WTC11 (cell line): ENCODE data around the gene MADD. TPM values are rescaled to one million over a fixed set of nuclear protein-coding genes. Genes with fewer than 3 reads are reported as not detected.

Experiments
- ATAC-seq: fragments of 200-7000 bp; cut with Tn5 transposase; 2 replicates; pipeline ENCODE4 v1.10.0; 2021; ENCODE audit warnings: mild to moderate bottlenecking, moderate library complexity
- CTCF ChIA-PET: fragments of 300-600 bp; sonication (Branson Sonifier 250); formaldehyde crosslinking; loops from one replicate; lab custom pipeline; 2021; ENCODE audit warnings: antibody characterized with exemption; lab: Charles Lee
- POLR2A ChIA-PET: fragments of 350-600 bp; sonication (Branson Sonifier 250); formaldehyde crosslinking; loops from one replicate; lab custom pipeline; 2021; ENCODE audit warnings: antibody characterized with exemption; lab: Charles Lee
- DNase-seq: peaks from one replicate; pipeline ENCODE4 v3.0.0; 2021; ENCODE audit warnings: low spot score
- H3K27ac Mint-ChIP-seq: 2 replicates; pipeline ENCODE4 v1.8.0; 2021; ENCODE audit warnings: mixed read lengths
- H3K27me3 Mint-ChIP-seq: 2 replicates; pipeline ENCODE4 v1.8.0; 2021; ENCODE audit warnings: low read depth, mild to moderate bottlenecking, moderate library complexity, mixed read lengths
- H3K36me3 Mint-ChIP-seq: 2 replicates; pipeline ENCODE4 v1.8.0; 2021; ENCODE audit warnings: mixed read lengths
- H3K4me1 Mint-ChIP-seq: 2 replicates; pipeline ENCODE4 v1.8.0; 2022; ENCODE audit warnings: mixed read lengths
- H3K4me3 Mint-ChIP-seq: 2 replicates; pipeline ENCODE4 v1.8.0; 2021; ENCODE audit warnings: mild to moderate bottlenecking, moderate library complexity, mixed read lengths
- H3K9me3 Mint-ChIP-seq: 2 replicates; pipeline ENCODE4 v1.8.0; 2021; ENCODE audit warnings: mixed read lengths
- CBFB ChIP-seq: sonication (generic); formaldehyde crosslinking; IDR thresholded peaks from 2 replicates; pipeline ENCODE4 v1.8.1; 2022; ENCODE audit warnings: mild to moderate bottlenecking, low read depth, missing genetic modification reagents
- E2F4 ChIP-seq: sonication (generic); formaldehyde crosslinking; IDR thresholded peaks from 2 replicates; pipeline ENCODE4 v1.8.1; 2022; ENCODE audit warnings: low read depth, mild to moderate bottlenecking, moderate library complexity, missing genetic modification reagents, borderline replicate concordance
- ERG ChIP-seq: fragments of 250-450 bp; sonication (Bioruptor Pico); IDR thresholded peaks from 2 replicates; pipeline ENCODE4 v1.8.0; 2021; ENCODE audit warnings: mild to moderate bottlenecking
- ESRRA ChIP-seq: sonication (generic); formaldehyde crosslinking; IDR thresholded peaks from 2 replicates; pipeline ENCODE4 v1.8.1; 2022; ENCODE audit warnings: mild to moderate bottlenecking, missing genetic modification reagents, borderline replicate concordance
- FOXJ3 ChIP-seq: sonication (generic); formaldehyde crosslinking; IDR thresholded peaks from 2 replicates; pipeline ENCODE4 v1.9.0; 2021; ENCODE audit warnings: missing genetic modification reagents, mild to moderate bottlenecking, borderline replicate concordance
- FOXP1 ChIP-seq: sonication (generic); formaldehyde crosslinking; IDR thresholded peaks from 2 replicates; pipeline ENCODE4 v1.8.0; 2022; ENCODE audit warnings: missing genetic modification reagents, mild to moderate bottlenecking, moderate library complexity, borderline replicate concordance
- GABPB1 ChIP-seq: sonication (generic); formaldehyde crosslinking; IDR thresholded peaks from 2 replicates; pipeline ENCODE4 v1.8.1; 2023; ENCODE audit warnings: mild to moderate bottlenecking, missing genetic modification reagents
- NFATC4 ChIP-seq: fragments of 250-450 bp; sonication (Bioruptor Pico); IDR thresholded peaks from 2 replicates; pipeline ENCODE4 v1.9.0; 2021; ENCODE audit warnings: mild to moderate bottlenecking
- NR3C1 ChIP-seq: sonication (generic); formaldehyde crosslinking; conservative IDR thresholded peaks from 2 replicates; pipeline ENCODE4 v1.8.1; 2023; ENCODE audit warnings: low read depth, mild to moderate bottlenecking, missing genetic modification reagents
- RORB ChIP-seq: fragments of 250-450 bp; sonication (Bioruptor Pico); IDR thresholded peaks from 2 replicates; pipeline ENCODE4 v1.9.0; 2021; ENCODE audit warnings: mild to moderate bottlenecking
- SOX15 ChIP-seq: fragments of 250-450 bp; sonication (Bioruptor Pico); IDR thresholded peaks from 2 replicates; pipeline ENCODE4 v1.9.0; 2021; ENCODE audit warnings: mild to moderate bottlenecking
- SP1 ChIP-seq: sonication (generic); formaldehyde crosslinking; conservative IDR thresholded peaks from 2 replicates; pipeline ENCODE4 v1.8.1; 2022; ENCODE audit warnings: missing genetic modification reagents
- TEAD1 ChIP-seq: sonication (generic); formaldehyde crosslinking; IDR thresholded peaks from 2 replicates; pipeline ENCODE4 v1.8.0; 2022; ENCODE audit warnings: mild to moderate bottlenecking, missing genetic modification reagents
- ZNF121 ChIP-seq: sonication (generic); formaldehyde crosslinking; IDR thresholded peaks from 2 replicates; pipeline ENCODE4 v1.8.0; 2023; ENCODE audit warnings: missing genetic modification reagents
- ZNF138 ChIP-seq: sonication (generic); formaldehyde crosslinking; conservative IDR thresholded peaks from 2 replicates; pipeline ENCODE4 v1.8.1; 2022; ENCODE audit warnings: mild to moderate bottlenecking, moderate library complexity, missing genetic modification reagents
- ZNF263 ChIP-seq: sonication (generic); formaldehyde crosslinking; IDR thresholded peaks from 2 replicates; pipeline ENCODE4 v1.8.1; 2022; ENCODE audit warnings: low read depth, mild to moderate bottlenecking, moderate library complexity, missing genetic modification reagents
- ZNF396 ChIP-seq: fragments of 250-450 bp; sonication (Bioruptor Pico); IDR thresholded peaks from 2 replicates; pipeline ENCODE4 v1.8.0; 2021; ENCODE audit warnings: mild to moderate bottlenecking, moderate library complexity, borderline replicate concordance
- ZNF416 ChIP-seq: fragments of 250-450 bp; sonication (Bioruptor Pico); IDR thresholded peaks from 2 replicates; pipeline ENCODE4 v1.9.0; 2021; ENCODE audit warnings: mild to moderate bottlenecking, inconsistent platforms
- total RNA-seq: library from RNA; stranded (reverse); gene quantifications from 3 replicates; pipeline ENCODE4 v1.2.3, GENCODE V29; 2021
- TF ChIP-seq, protein P1 (sequence below): fragments of 250-450 bp; sonication (Bioruptor Pico); IDR thresholded peaks from 2 replicates; pipeline ENCODE4 v1.9.0; 2021; ENCODE audit warnings: mild to moderate bottlenecking
- TF ChIP-seq, protein P2 (sequence below): fragments of 250-450 bp; sonication (Bioruptor Pico); IDR thresholded peaks from 2 replicates; pipeline ENCODE4 v1.9.0; 2021; ENCODE audit warnings: mild to moderate bottlenecking
- TF ChIP-seq, protein P3 (sequence below): sonication (generic); formaldehyde crosslinking; IDR thresholded peaks from 2 replicates; pipeline ENCODE4 v1.8.0; 2022; ENCODE audit warnings: mild to moderate bottlenecking, missing genetic modification reagents

The MADD gene
- total RNA-seq, 1 experiment from 2014 or later = 47.5 TPM

GRCh38 chr11:47376525-47377371 is 106.8 kb downstream of the MADD start:
- ATAC-seq (peak; percentile 36), DNase-seq (no peak)
- no peak overlapping the region for H3K27ac Mint-ChIP-seq
- no peaks in the 10 kb centered on the region for H3K36me3 Mint-ChIP-seq
- H3K4me3 Mint-ChIP-seq = no peak overlapping the region
- POLR2A ChIA-PET = interaction anchor here (0.9 kb wide), 1 partner anchor 24 kb away, joined by 3 read pairs; no protein-coding TSS in a partner anchor
- peaks cover 2% of the 10 kb centered on the region; the same call in 1 of the 2 replicates for H3K4me1 Mint-ChIP-seq
- H3K9me3 Mint-ChIP-seq = no peaks in the 10 kb centered on the region
- CTCF ChIA-PET = interaction anchor here (0.7 to 1.7 kb wide), 5 partner anchors 22 to 39 kb away, joined by 3 to 9 read pairs (median 4); no protein-coding TSS in a partner anchor
- H3K27me3 Mint-ChIP-seq = no peaks in the 10 kb centered on the region
- TF ChIP-seq ZNF263 (CRISPR knock-in tag) (peak; percentile 95), FOXJ3 (no peak)

DNA sequence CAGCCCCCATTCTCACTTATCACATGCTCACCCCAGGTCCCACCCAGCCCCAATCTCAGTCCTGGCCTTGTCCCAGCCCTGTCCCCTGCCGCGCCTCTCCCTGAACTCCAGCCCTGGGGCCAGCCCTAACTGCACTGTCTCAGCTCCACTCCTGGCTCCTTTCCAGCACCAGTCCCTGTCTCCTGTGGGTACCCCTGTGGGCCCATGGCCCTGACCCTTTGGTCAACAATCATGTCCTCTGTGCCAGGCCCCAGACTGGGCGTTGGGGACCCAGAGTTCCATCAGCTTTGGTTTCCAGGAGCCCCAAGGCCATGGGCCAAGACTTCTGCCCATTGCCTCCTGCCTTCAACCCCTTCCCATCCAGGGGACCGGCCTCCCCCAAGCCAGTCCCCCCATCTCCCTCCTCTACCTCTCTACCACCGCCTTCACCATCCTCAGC is 107.7 kb downstream of the MADD start:
- ATAC-seq (no peak), DNase-seq (no peak)
- no peaks in the 10 kb centered on the region for H3K9me3 Mint-ChIP-seq
- no peak for TF ChIP-seq NR3C1 (CRISPR knock-in tag)
- TF ChIP-seq ZNF138 = no peak
- H3K36me3 Mint-ChIP-seq = no peaks in the 10 kb centered on the region
- H3K27ac Mint-ChIP-seq = no peak overlapping the region
- ChIA-PET CTCF (interaction anchor here (1.4 to 1.5 kb wide), 2 partner anchors 23 to 34 kb away, joined by 4 to 9 read pairs; no protein-coding TSS in a partner anchor), POLR2A (no interaction called here)
- peaks cover 2% of the 10 kb centered on the region; the same call in 1 of the 2 replicates for H3K4me1 Mint-ChIP-seq
- no peaks in the 10 kb centered on the region for H3K27me3 Mint-ChIP-seq
- H3K4me3 Mint-ChIP-seq = no peak overlapping the region

GRCh38 chr11:47378010-47378835 is 108.3 kb downstream of the MADD start, which contains the start of gene SPI1:
TSS of gene SPI1 (minus strand) at chr11:47378547. CDS start at chr11:47378353, 194 bp downstream.
- Mint-ChIP-seq H3K4me1 (peaks cover 2% of the 10 kb centered on the region; the same call in 1 of the 2 replicates), H3K27me3 (no peaks in the 10 kb centered on the region; the same call in 1 of the 2 replicates), H3K4me3 (no peak within 1 kb of the TSS), H3K9me3 (no peaks in the 10 kb centered on the region), H3K36me3 (no peaks in the 10 kb centered on the region), H3K27ac (no peak within 1 kb of the TSS)
- peak; percentile 7; the same call in 1 of the 2 replicates for ATAC-seq
- ChIA-PET CTCF (interaction anchor here (0.8 to 0.9 kb wide), 2 partner anchors 23 to 76 kb away, joined by 3 to 6 read pairs; no protein-coding TSS in a partner anchor), POLR2A (no interaction called here)
- DNase-seq = no peak
- no peak for TF ChIP-seq ZNF121 (CRISPR knock-in tag)
- no peak for TF ChIP-seq ERG (CRISPR knock-in tag)
- no peak for TF ChIP-seq ESRRA (CRISPR knock-in tag)
- TF ChIP-seq SOX15 = no peak
- no peak for TF ChIP-seq ZNF396 (CRISPR knock-in tag)
- TF ChIP-seq SP1 = no peak
- no peak for TF ChIP-seq GABPB1 (CRISPR knock-in tag)

- Mint-ChIP-seq H3K9me3 (no peaks in the 10 kb centered on the region), H3K4me1 (peaks cover 2% of the 10 kb centered on the region; the same call in 1 of the 2 replicates), H3K27ac (no peak overlapping the region), H3K27me3 (no peaks in the 10 kb centered on the region; the same call in 1 of the 2 replicates), H3K4me3 (no peak overlapping the region), H3K36me3 (no peaks in the 10 kb centered on the region)
- ChIA-PET CTCF (interaction anchor here (0.8 to 0.9 kb wide), 2 partner anchors 24 to 76 kb away, joined by 3 to 6 read pairs; no protein-coding TSS in a partner anchor), POLR2A (no interaction called here)
- ATAC-seq = no peak
- no peak for DNase-seq
- TF ChIP-seq, protein P1, sequence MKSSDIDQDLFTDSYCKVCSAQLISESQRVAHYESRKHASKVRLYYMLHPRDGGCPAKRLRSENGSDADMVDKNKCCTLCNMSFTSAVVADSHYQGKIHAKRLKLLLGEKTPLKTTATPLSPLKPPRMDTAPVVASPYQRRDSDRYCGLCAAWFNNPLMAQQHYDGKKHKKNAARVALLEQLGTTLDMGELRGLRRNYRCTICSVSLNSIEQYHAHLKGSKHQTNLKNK = no peak
- TF ChIP-seq NFATC4 (CRISPR knock-in tag) = no peak
- TF ChIP-seq CBFB (CRISPR knock-in tag) = no peak
- TF ChIP-seq RORB (CRISPR knock-in tag) = no peak
- no peak for TF ChIP-seq FOXP1 (CRISPR knock-in tag)
- TF ChIP-seq, protein P2, sequence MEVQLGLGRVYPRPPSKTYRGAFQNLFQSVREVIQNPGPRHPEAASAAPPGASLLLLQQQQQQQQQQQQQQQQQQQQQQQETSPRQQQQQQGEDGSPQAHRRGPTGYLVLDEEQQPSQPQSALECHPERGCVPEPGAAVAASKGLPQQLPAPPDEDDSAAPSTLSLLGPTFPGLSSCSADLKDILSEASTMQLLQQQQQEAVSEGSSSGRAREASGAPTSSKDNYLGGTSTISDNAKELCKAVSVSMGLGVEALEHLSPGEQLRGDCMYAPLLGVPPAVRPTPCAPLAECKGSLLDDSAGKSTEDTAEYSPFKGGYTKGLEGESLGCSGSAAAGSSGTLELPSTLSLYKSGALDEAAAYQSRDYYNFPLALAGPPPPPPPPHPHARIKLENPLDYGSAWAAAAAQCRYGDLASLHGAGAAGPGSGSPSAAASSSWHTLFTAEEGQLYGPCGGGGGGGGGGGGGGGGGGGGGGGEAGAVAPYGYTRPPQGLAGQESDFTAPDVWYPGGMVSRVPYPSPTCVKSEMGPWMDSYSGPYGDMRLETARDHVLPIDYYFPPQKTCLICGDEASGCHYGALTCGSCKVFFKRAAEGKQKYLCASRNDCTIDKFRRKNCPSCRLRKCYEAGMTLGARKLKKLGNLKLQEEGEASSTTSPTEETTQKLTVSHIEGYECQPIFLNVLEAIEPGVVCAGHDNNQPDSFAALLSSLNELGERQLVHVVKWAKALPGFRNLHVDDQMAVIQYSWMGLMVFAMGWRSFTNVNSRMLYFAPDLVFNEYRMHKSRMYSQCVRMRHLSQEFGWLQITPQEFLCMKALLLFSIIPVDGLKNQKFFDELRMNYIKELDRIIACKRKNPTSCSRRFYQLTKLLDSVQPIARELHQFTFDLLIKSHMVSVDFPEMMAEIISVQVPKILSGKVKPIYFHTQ (CRISPR knock-in tag) = no peak
- TF ChIP-seq, protein P3, sequence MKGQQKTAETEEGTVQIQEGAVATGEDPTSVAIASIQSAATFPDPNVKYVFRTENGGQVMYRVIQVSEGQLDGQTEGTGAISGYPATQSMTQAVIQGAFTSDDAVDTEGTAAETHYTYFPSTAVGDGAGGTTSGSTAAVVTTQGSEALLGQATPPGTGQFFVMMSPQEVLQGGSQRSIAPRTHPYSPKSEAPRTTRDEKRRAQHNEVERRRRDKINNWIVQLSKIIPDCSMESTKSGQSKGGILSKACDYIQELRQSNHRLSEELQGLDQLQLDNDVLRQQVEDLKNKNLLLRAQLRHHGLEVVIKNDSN (CRISPR knock-in tag) = no peak
- TF ChIP-seq E2F4 (CRISPR knock-in tag) = no peak
- TF ChIP-seq TEAD1 (CRISPR knock-in tag) = no peak
- TF ChIP-seq ZNF416 (CRISPR knock-in tag) = no peak
Measured at GRCh38 chr11:47378836-47379170, 108.9 kb downstream of the MADD start.
